Stomach (tissue), 4 donors: Measurements from ENCODE around the gene TRAPPC2L.

ENCODE experiments used
- EP300 ChIP-seq: sonication (generic); formaldehyde crosslinking; IDR thresholded peaks from one replicate; pipeline ENCODE4 v1.6.1; 2017; ENCODE audit warnings: antibody characterized with exemption
- POLR2A ChIP-seq, 4 donors: fragments of 450-650 bp; IDR thresholded peaks; one replicate each; pipeline ENCODE4 v1.6.1; 2016; ENCODE audit warnings: antibody characterized with exemption in 4 of 4, control low read depth in 2 of 4, mild to moderate bottlenecking in 1 of 4, moderate library complexity in 1 of 4
- POLR2AphosphoS5 ChIP-seq, 3 donors: sonication (generic); formaldehyde crosslinking; IDR thresholded peaks; one replicate each; pipeline ENCODE4 v1.6.1; 2016; ENCODE audit warnings: antibody characterized with exemption in 3 of 3
- TF ChIP-seq, protein P1 (sequence below), 7 experiments: fragments of 450-650 bp in 4 of 7; fragments of 200-600 bp in 3 of 7; sonication (generic) in 3 of 7; IDR thresholded peaks; one replicate each; pipeline ENCODE4 v1.5.1; 2016 to 2019; ENCODE audit warnings: antibody characterized with exemption in 7 of 7, control low read depth in 2 of 7, mild to moderate bottlenecking in 1 of 7

DNA sequence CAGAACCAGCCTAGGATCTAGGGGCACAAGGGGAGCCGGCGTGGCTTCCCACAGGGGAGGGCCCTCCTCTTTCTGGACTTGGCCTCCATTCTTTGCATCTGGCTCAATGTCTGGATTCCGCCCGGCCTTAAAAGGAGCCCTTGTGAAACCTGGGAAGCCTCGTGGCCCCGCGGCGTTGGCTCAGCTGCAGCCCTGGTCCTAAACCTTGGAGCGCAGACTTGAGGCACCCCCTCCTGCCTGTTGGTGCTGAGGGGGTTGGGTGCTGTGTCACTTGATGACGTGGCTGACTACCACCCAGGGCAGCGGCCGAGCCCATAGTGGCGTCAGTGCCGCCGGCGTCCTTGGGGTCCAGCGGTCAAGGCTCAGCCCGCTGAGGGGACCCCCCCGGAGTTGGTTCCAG is 4.4 kb downstream of the TRAPPC2L start:
- TF ChIP-seq, protein P1, sequence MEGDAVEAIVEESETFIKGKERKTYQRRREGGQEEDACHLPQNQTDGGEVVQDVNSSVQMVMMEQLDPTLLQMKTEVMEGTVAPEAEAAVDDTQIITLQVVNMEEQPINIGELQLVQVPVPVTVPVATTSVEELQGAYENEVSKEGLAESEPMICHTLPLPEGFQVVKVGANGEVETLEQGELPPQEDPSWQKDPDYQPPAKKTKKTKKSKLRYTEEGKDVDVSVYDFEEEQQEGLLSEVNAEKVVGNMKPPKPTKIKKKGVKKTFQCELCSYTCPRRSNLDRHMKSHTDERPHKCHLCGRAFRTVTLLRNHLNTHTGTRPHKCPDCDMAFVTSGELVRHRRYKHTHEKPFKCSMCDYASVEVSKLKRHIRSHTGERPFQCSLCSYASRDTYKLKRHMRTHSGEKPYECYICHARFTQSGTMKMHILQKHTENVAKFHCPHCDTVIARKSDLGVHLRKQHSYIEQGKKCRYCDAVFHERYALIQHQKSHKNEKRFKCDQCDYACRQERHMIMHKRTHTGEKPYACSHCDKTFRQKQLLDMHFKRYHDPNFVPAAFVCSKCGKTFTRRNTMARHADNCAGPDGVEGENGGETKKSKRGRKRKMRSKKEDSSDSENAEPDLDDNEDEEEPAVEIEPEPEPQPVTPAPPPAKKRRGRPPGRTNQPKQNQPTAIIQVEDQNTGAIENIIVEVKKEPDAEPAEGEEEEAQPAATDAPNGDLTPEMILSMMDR (IDR thresholded peaks at IDR 0.05) = no peak
- TF ChIP-seq POLR2AphosphoS5 (IDR thresholded peaks at IDR 0.05) (no peak), POLR2A (IDR thresholded peaks at IDR 0.05) (no peak), EP300 (no peak)
